K562 treated with DMSO at 1 percent for 24 hours (cell line): Measurements from ENCODE around the gene MYH15. TPM values are rescaled to one million over a fixed set of nuclear protein-coding genes. Genes with fewer than 3 reads are reported as not detected.

Source experiments
- total RNA-seq: library from RNA; unstranded; fragments of 300-600 nt; gene quantifications from 2 replicates; pipeline ENCODE4 v1.2.3, GENCODE V29; 2022; ENCODE audit warnings: low read depth; ENCODE audit not compliant: insufficient read depth

The MYH15 gene
- total RNA-seq, result 1.3 and 1.5 TPM in 2 replicates

DNA sequence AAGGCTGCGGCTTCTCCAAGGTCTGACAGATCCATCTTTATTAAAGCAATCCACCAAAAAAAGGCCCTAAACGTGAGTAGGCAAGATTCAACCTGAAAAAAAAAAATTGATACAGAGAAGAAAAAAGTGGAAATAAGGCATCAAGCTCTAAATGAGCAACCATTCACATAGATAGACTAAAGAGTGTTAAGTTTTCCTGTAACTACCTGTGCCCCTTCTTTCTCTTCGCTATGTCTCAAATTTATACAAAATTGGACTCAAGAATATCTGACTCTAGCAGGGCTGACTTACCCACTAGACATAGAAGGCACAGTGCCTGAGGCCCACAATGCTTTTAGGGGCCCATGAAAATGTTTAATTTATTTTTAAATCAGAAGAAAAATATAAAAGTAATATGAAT, at the start of gene MYH15:
Gene MYH15, minus strand, starts transcription at position 101 of the 400 bp plus-strand sequence. Its CDS starts 66 bp downstream, at position 35.

Other genes starting within 250 kb of the MYH15 start
- gene HHLA2, start 214.0 kb downstream of the MYH15 start, total RNA-seq, result not detected in 2 replicates
- 7.0 and 7.7 TPM in 2 replicates for gene CIP2A, start 78.8 kb upstream of the MYH15 start, total RNA-seq
- 4.2 and 4.3 TPM in 2 replicates for gene DZIP3, start 79.1 kb upstream of the MYH15 start, total RNA-seq
- not detected in 2 replicates for gene RETNLB, start 246.8 kb upstream of the MYH15 start, total RNA-seq